Measurements from ENCODE around the gene ANKIB1.
"Not testable (repeated sequence)": the region's sequence is repeated elsewhere in the genome, so short reads cannot be mapped to it uniquely, and the experiment has no call there.

ANKIB1 gene

DNA sequence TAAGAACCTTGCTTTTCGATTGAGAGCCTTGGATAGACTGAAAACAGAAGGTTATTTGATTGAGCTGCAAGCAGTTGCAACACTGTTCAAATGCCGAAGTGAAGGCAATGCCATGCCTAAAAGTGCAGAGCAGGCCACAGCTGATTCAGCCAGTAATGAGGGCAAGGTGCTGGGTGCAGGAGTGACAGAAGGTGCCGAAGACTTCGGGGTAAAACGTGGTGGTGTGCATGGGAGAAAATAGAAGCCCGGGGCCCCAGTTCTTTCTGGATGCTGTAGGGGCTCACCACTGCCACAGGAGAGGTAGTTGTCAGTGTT, 157.9 kb downstream of the ANKIB1 start:
- DNase-seq (ENCODE audit: low read depth), result no peak

GRCh38 chr7:92404170-92404614, 158.4 kb downstream of the ANKIB1 start:
- DNase-seq (ENCODE audit: low read depth), result peak; percentile 12

- DNase-seq (ENCODE audit: low read depth), result no peak
Observed at GRCh38 chr7:92409357-92409756, 163.6 kb downstream of the ANKIB1 start.

- DNase-seq (ENCODE audit: low read depth), result not testable (repeated sequence)
Observed at GRCh38 chr7:92410162-92410561, 164.4 kb downstream of the ANKIB1 start.

- no peak for DNase-seq (ENCODE audit: low read depth)
Observed at GRCh38 chr7:92412745-92413144, 167.0 kb downstream of the ANKIB1 start.

DNA sequence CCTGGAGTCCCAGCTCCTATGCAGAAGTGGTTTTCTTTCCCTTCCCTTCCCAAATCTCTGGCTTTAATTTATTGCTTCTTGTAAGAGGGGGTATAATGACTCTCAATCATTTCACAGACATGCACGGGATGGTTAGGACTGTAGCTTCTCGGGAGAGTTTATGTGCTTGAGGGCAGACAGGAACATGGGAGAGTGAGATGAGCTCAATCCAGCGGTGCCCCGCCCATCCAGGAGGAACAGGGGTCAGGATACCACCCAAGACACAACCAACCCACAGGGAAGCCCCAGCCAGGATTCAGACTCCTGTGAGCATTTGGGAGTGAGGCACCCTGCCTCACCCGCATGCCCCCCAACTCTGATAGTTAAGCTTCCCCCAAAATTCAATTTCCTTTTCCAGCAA, 167.8 kb downstream of the ANKIB1 start:
- DNase-seq (ENCODE audit: low read depth), result no peak

DNA sequence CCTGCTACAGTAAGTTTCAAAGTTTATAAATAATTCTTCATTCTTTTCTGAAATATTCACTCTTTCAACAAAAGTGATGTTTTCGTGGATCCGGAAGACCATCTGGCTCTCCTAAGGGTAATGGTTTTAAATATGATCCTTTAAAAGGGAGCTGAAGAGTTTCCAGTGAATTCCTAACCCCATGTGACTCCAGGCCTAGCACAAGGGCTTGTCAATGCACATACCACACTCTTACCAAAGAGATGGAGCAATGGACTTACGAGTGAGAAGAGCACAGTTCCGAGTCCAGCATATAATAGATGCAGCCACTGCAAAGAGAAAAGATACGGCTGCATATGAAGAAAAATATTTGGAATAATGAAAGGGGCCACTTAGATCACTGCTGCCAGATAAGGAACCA, 169.5 kb downstream of the ANKIB1 start:
- no peak for DNase-seq (ENCODE audit: low read depth)

- no peak for DNase-seq (ENCODE audit: low read depth)
Observed at GRCh38 chr7:92417913-92418312, 172.1 kb downstream of the ANKIB1 start.

DNA sequence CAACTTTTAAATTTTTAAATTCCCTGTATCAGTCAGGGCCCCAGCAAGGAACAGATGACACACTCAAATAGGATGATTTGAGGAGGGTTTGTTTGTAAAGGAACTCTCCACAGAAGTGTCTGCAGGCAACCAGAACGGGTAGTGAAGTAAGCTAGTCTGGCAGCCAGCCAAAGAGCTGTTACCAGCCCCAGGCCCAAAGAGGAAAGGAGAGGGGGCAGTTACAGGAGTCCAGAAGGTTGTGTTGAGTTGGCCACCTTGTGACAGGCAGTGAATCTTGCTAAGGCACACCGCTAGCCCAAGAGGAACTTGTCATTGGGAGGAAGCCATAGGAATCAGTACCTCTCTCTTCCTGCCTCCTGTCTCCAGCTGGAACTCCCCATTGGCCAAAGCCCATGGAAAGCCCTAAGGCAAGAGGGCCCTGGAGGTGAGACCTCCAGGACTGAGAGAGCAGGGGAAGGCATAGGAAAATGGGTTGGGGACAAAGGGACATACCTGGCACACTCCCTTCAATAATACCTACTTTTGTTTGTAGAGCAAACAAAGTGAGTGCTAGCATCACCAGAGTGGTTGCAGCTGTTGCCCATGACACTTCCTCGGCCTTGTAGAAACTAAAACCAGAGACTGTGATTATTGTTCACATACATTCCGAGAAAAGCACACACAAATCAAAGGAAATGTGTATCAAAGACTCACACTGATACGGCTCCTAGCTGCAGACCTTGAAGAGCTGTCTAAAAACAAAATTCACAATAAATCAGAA, 176.1 kb downstream of the ANKIB1 start:
- no peak for DNase-seq (ENCODE audit: low read depth)

- no peak for DNase-seq (ENCODE audit: low read depth)
Observed at GRCh38 chr7:92422926-92423325, 177.2 kb downstream of the ANKIB1 start.

DNA sequence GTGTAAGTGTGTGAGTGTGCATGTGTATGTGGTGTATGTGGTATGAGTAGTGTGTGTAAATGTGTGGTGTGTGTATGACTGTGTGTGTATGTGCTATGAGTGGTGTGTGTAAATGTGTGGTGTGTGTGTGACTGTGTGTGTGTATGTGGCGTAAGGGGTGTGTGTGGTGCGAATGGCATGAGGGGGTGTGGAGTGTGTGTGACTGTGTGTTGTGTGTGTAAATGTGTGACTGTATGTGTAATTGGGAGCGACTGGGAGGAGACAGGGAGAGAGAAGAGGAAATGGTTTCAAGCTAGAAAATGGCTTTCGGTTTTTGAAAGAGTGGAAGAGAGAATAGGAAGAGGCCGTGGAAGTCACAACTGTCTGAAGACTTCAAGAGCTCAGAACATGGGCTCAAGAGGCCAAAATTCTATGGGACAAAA, 177.9 kb downstream of the ANKIB1 start:
- no peak for DNase-seq (ENCODE audit: low read depth)

GRCh38 chr7:92425311-92425947, 179.7 kb downstream of the ANKIB1 start:
- DNase-seq (ENCODE audit: low read depth), result no peak

GRCh38 chr7:92427193-92427592, 181.4 kb downstream of the ANKIB1 start:
- DNase-seq (ENCODE audit: low read depth), result no peak

DNA sequence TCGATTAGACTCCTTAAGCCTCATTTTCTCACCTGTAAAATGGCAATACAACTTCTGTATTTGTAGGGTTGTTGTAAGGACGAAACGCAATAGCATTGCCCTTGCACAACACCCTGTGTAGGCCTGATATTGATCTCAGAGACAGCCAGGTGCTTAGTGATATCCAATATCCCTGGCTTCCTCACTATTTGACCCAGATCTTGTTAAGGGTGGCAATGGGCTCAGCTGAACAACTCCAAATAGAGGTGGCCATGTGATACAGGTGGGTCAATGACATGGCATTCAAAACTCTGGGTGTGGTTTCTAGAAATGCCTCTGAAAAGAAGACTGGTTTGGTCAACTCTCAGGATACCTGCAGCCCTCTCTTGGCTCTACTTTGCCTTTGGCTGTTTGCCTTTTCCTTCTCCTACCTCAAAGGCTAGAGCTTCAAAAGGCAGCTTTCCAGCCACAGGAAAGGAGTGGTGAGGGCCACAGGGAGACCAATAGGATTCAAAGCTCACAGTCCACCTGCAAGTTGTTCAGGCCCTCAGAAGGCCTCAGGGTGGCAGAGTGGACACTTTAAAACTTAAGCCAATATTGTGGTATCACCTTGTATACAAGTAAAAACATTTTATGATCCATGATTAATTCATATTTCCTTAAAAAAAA, 186.6 kb downstream of the ANKIB1 start:
- no peak for DNase-seq (ENCODE audit: low read depth)

- DNase-seq (ENCODE audit: low read depth), result no peak
Observed at GRCh38 chr7:92433019-92433418, 187.2 kb downstream of the ANKIB1 start.

DNA sequence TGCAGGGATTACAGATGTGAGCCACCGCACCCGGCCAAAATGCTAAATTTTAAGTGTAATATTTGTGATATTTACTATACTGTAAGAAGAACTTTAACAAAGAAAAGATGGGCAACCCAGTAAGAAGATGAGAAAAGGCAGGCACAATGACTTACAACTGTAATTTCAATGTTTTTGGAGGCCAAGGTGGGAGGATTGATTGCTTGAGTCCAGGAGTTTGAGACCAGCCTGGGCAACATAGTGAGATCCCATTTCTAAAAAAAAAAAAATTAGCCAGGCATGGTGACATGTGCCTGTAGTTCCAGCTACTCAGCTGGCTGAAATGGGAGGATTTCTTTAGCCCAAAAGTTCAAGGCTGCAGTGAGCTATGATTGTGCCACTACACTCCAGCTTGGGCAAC, 189.8 kb downstream of the ANKIB1 start:
- no peak for DNase-seq (ENCODE audit: low read depth)

DNA sequence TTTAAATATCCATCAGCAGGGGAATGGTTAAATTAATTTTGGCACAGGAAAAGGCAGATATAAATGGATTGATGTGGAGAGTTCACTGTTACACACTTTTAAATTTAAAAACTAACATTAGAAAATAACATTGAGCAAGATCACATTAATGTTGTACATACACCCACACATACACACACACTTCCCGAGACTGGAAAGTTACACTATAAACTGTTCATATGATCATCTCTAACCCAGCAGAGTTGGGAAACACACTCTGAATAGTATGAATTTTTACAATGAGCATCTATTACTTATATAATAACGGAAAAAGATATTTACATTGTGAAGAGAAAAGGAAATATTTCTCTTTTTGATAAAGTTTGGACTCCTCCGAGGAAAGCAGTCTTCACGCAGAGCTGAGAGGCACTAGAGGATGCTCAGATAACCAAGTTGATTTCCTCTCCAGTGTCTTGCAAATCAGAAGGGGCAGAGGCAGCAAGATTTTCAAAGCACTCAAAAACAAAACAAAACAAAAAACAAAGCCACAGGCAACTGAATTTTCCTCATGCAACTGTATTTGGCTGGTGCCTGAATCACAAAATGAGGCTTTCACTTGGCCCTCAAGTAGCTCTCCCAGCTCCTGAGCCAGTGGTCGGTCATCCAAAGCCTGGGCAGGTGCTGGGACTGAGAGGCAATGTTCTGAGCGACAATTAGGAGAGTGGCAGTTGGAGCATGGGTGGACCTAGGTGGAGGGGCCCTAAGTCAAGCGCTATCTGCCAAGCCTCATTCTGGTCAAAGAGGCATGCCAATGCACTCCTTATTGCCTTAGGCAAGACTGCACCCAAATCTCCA, 191.1 kb downstream of the ANKIB1 start:
- DNase-seq (ENCODE audit: low read depth), result no peak

- DNase-seq (ENCODE audit: low read depth), result no peak
Observed at GRCh38 chr7:92437956-92438491, 192.2 kb downstream of the ANKIB1 start.

- DNase-seq (ENCODE audit: low read depth), result not testable (repeated sequence)
Observed at GRCh38 chr7:92442720-92443119, 196.9 kb downstream of the ANKIB1 start.

DNA sequence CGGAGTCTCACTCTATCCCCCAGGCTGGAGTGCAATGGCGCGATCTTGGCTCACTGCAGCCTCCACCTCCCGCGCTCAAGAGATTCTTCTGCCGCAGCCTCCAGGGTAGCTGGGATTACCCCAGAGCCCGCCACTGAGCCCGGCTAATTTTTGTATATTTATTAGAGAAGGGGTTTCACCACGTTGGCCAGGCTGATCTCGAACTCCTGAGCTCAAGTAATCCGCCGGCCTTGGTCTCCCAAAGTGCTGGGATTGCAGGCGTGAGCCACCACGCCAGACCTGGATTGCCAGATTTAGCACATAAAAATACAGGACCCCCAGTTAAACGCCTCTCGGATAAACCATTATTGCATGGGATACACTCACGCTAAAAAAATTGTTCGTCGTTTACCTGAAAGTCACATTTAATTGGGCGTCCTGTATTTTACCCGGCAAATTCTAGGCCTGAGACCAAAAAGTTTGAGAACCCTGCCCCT, 201.1 kb downstream of the ANKIB1 start:
- no peak for DNase-seq (ENCODE audit: low read depth)

DNA sequence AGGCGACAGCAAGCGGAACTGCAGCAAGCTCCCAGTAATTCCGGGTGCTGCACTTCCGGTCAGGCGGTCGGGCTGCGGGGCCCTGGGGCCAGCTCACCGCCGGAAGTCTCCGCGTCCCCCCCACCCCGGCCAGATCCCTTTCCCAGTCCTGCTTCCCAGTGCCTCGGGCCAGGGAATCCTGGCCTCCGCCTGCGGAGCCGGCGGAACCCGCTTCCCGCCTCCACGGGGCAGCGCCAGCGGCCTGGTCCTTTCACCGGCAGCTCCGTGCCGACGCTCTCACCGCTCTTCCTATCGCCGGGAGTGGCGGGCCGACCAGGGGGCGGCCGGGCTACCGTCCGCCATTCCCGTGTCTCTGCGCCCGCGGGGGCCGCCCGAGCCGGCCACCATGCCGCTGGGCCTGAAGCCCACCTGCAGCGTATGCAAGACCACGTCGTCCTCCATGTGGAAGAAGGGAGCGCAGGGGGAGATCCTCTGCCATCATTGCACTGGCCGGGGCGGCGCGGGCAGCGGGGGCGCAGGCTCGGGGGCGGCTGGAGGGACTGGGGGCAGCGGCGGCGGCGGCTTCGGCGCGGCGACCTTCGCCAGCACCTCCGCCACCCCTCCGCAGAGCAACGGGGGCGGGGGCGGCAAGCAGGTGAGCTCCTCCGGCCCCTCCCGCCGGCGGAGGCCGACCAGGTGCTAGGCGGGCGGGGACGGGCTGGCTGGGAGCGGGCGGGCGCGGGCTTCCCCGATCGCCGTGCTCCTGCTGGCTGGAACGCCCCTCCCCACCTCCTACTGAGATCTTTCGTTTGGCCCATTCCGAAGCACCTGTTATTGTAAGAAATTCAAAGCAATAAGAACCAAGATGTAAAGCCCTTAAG, 201.8 kb downstream of the ANKIB1 start, which contains the start of gene GATAD1:
Gene GATAD1, plus strand, starts transcription at position 138 of the 860 bp plus-strand sequence. Its CDS starts 248 bp downstream, at position 386.
- DNase-seq (ENCODE audit: low read depth), result peak; percentile 62
